ENCODE measurements around the gene SHCBP1L. TPM values are rescaled to one million over a fixed set of nuclear protein-coding genes. Genes with fewer than 3 reads are reported as not detected.

Gene SHCBP1L
- total and polyA plus RNA-seq, 9 of the 15 experiments (the other 6 are each of a cell fraction or from before 2014, with no cell fraction given), result not detected

DNA sequence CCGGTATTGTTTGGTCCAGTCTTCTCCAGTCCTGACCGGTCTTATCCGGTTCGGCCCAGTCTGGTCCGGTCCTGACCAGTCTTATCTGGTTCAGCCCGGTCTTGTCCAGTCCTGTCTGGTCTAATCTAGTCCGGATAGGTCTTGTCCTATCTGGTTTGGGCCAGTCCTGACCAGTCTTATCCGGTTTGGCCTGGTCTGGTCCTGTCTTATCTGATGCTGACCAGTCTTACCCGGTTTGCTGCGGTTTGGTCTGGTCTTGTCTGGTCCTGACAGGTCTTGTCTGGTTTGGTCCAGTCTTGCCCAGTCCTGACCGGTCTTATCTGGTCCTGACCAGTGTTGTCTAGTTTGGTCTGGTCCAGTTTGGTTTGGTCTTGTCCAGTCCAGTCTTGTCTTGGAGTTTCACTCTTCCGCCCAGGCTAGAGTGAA lies 83.7 kb downstream of the SHCBP1L start (continued):
- TF ChIP-seq, protein P1, sequence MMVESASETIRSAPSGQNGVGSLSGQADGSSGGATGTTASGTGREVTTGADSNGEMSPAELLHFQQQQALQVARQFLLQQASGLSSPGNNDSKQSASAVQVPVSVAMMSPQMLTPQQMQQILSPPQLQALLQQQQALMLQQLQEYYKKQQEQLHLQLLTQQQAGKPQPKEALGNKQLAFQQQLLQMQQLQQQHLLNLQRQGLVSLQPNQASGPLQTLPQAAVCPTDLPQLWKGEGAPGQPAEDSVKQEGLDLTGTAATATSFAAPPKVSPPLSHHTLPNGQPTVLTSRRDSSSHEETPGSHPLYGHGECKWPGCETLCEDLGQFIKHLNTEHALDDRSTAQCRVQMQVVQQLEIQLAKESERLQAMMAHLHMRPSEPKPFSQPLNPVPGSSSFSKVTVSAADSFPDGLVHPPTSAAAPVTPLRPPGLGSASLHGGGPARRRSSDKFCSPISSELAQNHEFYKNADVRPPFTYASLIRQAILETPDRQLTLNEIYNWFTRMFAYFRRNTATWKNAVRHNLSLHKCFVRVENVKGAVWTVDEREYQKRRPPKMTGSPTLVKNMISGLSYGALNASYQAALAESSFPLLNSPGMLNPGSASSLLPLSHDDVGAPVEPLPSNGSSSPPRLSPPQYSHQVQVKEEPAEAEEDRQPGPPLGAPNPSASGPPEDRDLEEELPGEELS (CRISPR knock-in tag; IDR thresholded peaks at IDR 0.05; ENCODE audit: borderline replicate concordance), result peak; percentile 94; the same call in 1 of the 2 replicates
- TF ChIP-seq, protein P2, sequence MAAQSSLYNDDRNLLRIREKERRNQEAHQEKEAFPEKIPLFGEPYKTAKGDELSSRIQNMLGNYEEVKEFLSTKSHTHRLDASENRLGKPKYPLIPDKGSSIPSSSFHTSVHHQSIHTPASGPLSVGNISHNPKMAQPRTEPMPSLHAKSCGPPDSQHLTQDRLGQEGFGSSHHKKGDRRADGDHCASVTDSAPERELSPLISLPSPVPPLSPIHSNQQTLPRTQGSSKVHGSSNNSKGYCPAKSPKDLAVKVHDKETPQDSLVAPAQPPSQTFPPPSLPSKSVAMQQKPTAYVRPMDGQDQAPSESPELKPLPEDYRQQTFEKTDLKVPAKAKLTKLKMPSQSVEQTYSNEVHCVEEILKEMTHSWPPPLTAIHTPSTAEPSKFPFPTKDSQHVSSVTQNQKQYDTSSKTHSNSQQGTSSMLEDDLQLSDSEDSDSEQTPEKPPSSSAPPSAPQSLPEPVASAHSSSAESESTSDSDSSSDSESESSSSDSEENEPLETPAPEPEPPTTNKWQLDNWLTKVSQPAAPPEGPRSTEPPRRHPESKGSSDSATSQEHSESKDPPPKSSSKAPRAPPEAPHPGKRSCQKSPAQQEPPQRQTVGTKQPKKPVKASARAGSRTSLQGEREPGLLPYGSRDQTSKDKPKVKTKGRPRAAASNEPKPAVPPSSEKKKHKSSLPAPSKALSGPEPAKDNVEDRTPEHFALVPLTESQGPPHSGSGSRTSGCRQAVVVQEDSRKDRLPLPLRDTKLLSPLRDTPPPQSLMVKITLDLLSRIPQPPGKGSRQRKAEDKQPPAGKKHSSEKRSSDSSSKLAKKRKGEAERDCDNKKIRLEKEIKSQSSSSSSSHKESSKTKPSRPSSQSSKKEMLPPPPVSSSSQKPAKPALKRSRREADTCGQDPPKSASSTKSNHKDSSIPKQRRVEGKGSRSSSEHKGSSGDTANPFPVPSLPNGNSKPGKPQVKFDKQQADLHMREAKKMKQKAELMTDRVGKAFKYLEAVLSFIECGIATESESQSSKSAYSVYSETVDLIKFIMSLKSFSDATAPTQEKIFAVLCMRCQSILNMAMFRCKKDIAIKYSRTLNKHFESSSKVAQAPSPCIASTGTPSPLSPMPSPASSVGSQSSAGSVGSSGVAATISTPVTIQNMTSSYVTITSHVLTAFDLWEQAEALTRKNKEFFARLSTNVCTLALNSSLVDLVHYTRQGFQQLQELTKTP (IDR thresholded peaks at IDR 0.05; ENCODE audit: low read depth in 1 of 2, partially characterized antibody in 2 of 2), result peak in 1 of 2 experiments; percentile 99
- TF ChIP-seq, protein P3, sequence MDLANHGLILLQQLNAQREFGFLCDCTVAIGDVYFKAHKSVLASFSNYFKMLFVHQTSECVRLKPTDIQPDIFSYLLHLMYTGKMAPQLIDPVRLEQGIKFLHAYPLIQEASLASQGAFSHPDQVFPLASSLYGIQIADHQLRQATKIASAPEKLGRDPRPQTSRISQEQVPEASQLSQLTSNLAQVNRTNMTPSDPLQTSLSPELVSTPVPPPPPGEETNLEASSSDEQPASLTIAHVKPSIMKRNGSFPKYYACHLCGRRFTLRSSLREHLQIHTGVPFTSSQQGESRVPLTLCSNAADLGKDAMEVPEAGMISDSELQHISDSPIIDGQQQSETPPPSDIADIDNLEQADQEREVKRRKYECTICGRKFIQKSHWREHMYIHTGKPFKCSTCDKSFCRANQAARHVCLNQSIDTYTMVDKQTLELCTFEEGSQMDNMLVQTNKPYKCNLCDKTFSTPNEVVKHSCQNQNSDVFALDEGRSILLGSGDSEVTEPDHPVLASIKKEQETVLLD (IDR thresholded peaks at IDR 0.05), result peak; percentile 61; the same call in 1 of the 2 replicates
- peak in 1 of 2 experiments; percentile 87; a peak in 2 of 4 replicates for TF ChIP-seq KDM1A (IDR thresholded peaks at IDR 0.05)
- TF ChIP-seq ZNF431 (CRISPR knock-in tag; IDR thresholded peaks at IDR 0.05), result 0 out of 2 replicates have a peak, but pooled peaks have one; percentile 10
- 0 out of 2 replicates have a peak, but pooled peaks have one; percentile 41 for TF ChIP-seq MAX (CRISPR knock-in tag; IDR thresholded peaks at IDR 0.05)
- TF ChIP-seq NR4A1 (CRISPR knock-in tag; IDR thresholded peaks at IDR 0.05), result no peak
- TF ChIP-seq NR4A1 (tag; IDR thresholded peaks at IDR 0.05), result peak; percentile 72; the same call in 1 of the 2 replicates
- TF ChIP-seq E2F3 (CRISPR knock-in tag; IDR thresholded peaks at IDR 0.05), result no peak
- peak; percentile 55 for TF ChIP-seq TEAD4 (IDR thresholded peaks at IDR 0.05; ENCODE audit: low read length)
- TF ChIP-seq TEAD4 (CRISPR knock-in tag; IDR thresholded peaks at IDR 0.05; ENCODE audit: borderline replicate concordance), result no peak
- TF ChIP-seq SRF (CRISPR knock-in tag; IDR thresholded peaks at IDR 0.05), result no peak
- no peak for TF ChIP-seq RBM34 (IDR thresholded peaks at IDR 0.05; ENCODE audit: borderline replicate concordance, insufficient read depth, low read length)
- TF ChIP-seq NCOR1 (IDR thresholded peaks at IDR 0.05), result 0 out of 2 replicates have a peak, but pooled peaks have one; percentile 11
- peak; percentile 40; the same call in 1 of the 2 replicates for TF ChIP-seq EP400 (IDR thresholded peaks at IDR 0.05)
- no peak for TF ChIP-seq NR2C1 (IDR thresholded peaks at IDR 0.05)
- TF ChIP-seq NR2C1 (tag; IDR thresholded peaks at IDR 0.05), result 0 out of 2 replicates have a peak, but pooled peaks have one; percentile 17

Measured in K562 (cell line).